Cerebellar nuclear complex (tissue), 1 donor: ENCODE data around the gene TEDC2.
"Not testable (repeated sequence)": the region's sequence is repeated elsewhere in the genome, so short reads cannot be mapped to it uniquely, and the experiment has no call there.

ENCODE experiments used
- DNase-seq, 2 experiments: peaks; one replicate each; lab custom pipeline; 2025; lab: John Stamatoyannopoulos, UW

The TEDC2 gene

GRCh38 chr16:2477327-2477726 lies 17.4 kb downstream of the TEDC2 start:
- no peak for DNase-seq

- no peak for DNase-seq
These were observed 18.4 kb downstream of the TEDC2 start for GRCh38 chr16:2478279-2478678.

- not testable (repeated sequence) for DNase-seq
These were observed 20.1 kb downstream of the TEDC2 start for GRCh38 chr16:2479996-2480395.

- no peak for DNase-seq
These were observed 21.0 kb downstream of the TEDC2 start for GRCh38 chr16:2480948-2481347.

GRCh38 chr16:2481676-2482075 lies 21.8 kb downstream of the TEDC2 start:
- DNase-seq: no peak

- DNase-seq: no peak
These were observed 22.3 kb downstream of the TEDC2 start for GRCh38 chr16:2482249-2482648.

- DNase-seq: peak in 1 of 2 experiments; percentile 45
These were observed 23.0 kb downstream of the TEDC2 start for GRCh38 chr16:2482708-2483534.

- no peak for DNase-seq
These were observed 24.3 kb downstream of the TEDC2 start for GRCh38 chr16:2483939-2484897.

- no peak for DNase-seq
These were observed 25.1 kb downstream of the TEDC2 start for GRCh38 chr16:2484898-2485508.

GRCh38 chr16:2485811-2486507 lies 26.1 kb downstream of the TEDC2 start:
- no peak for DNase-seq

- peak in 1 of 2 experiments; percentile 59 for DNase-seq
These were observed 27.0 kb downstream of the TEDC2 start for GRCh38 chr16:2486645-2487516.

- DNase-seq: no peak
These were observed 27.6 kb downstream of the TEDC2 start for GRCh38 chr16:2487517-2487842.

GRCh38 chr16:2487903-2488531 lies 28.1 kb downstream of the TEDC2 start:
- no peak for DNase-seq

- DNase-seq: no peak
These were observed 29.7 kb downstream of the TEDC2 start for GRCh38 chr16:2489581-2489980.

GRCh38 chr16:2490190-2491105 lies 30.5 kb downstream of the TEDC2 start:
- DNase-seq: no peak

- no peak for DNase-seq
These were observed 32.4 kb downstream of the TEDC2 start for GRCh38 chr16:2492292-2492691.

GRCh38 chr16:2493605-2494004 lies 33.7 kb downstream of the TEDC2 start:
- DNase-seq: no peak

- no peak for DNase-seq
These were observed 34.7 kb downstream of the TEDC2 start for GRCh38 chr16:2494616-2495015.

GRCh38 chr16:2495041-2495440 lies 35.1 kb downstream of the TEDC2 start:
- no peak for DNase-seq
